Uterus (tissue), 4 donors: ENCODE measurements around the gene DRAM1. TPM values are rescaled to one million over a fixed set of nuclear protein-coding genes. Genes with fewer than 3 reads are reported as not detected.
"Not testable (repeated sequence)": the region's sequence is repeated elsewhere in the genome, so short reads cannot be mapped to it uniquely, and the experiment has no call there.

Source experiments
- DNase-seq, 2 donors: peaks; one replicate each; pipeline ENCODE4 v3.0.0-alpha.2; 2019 to 2020
- H3K27ac ChIP-seq, 2 donors: fragments of 200-600 bp; sonication (generic); 1 replicate in 1 of 2; 2 replicates in 1 of 2; pipeline ENCODE4 v1.5.1; 2016 to 2018
- H3K27me3 ChIP-seq, 2 donors: fragments of 200-600 bp; sonication (generic); one replicate each; pipeline ENCODE4 v1.5.1; 2018 to 2019; ENCODE audit warnings: control low read depth in 1 of 2
- H3K36me3 ChIP-seq, 2 donors: fragments of 200-600 bp; sonication (generic); one replicate each; pipeline ENCODE4 v1.5.1; 2019; ENCODE audit warnings: control low read depth in 1 of 2
- H3K4me1 ChIP-seq, 2 donors: fragments of 200-600 bp; sonication (generic); one replicate each; pipeline ENCODE4 v1.5.1; 2018 to 2019; ENCODE audit warnings: control low read depth in 1 of 2
- H3K4me3 ChIP-seq, 2 donors: fragments of 200-600 bp; sonication (generic); 1 replicate in 1 of 2; 2 replicates in 1 of 2; pipeline ENCODE4 v1.5.1; 2018 to 2019; ENCODE audit warnings: mild to moderate bottlenecking in 1 of 2
- H3K9me3 ChIP-seq, 2 donors: fragments of 200-600 bp; sonication (generic); one replicate each; pipeline ENCODE4 v1.5.1; 2019; ENCODE audit warnings: control low read depth in 1 of 2
- CTCF ChIP-seq, 4 experiments: fragments of 200-600 bp in 2 of 4; fragments of 450-650 bp in 2 of 4; sonication (generic) in 2 of 4; IDR thresholded peaks; one replicate each; pipeline ENCODE4 v1.5.1; 2016 to 2019; ENCODE audit warnings: antibody characterized with exemption in 4 of 4, mild to moderate bottlenecking in 2 of 4, moderate library complexity in 1 of 4
- POLR2A ChIP-seq, 2 donors: fragments of 450-650 bp; IDR thresholded peaks; one replicate each; pipeline ENCODE4 v1.6.1; 2016; ENCODE audit warnings: antibody characterized with exemption in 2 of 2, mild to moderate bottlenecking in 1 of 2, moderate library complexity in 1 of 2
- intact Hi-C: fragments of 100-400 bp; cut with DNase I; formaldehyde crosslinking; loops from one replicate; pipeline ENCODE4 v1.15.1; 2023; ENCODE audit warnings: low total_unique reads
- total RNA-seq, 4 donors: library from RNA; depleted of rRNA in 3 of 4; stranded (reverse); fragments of >200 nt in 3 of 4; gene quantifications; one replicate each; pipeline versions ENCODE4 v1.1.0 to v1.2.4, GENCODE V29; 2014 to 2023
- donor health status: DM: yes; HTN: yes; CAD: no.

Gene DRAM1
- total RNA-seq, 4 donors from 2014 or later = 2.0 to 25.4 (median 9.9) TPM

GRCh38 chr12:101880769-101881168 lies 3.4 kb downstream of the DRAM1 start:
- Histone ChIP-seq H3K27me3 (no peaks in the 10 kb centered on the region), H3K4me1 (no peaks in the 10 kb centered on the region), H3K4me3 (no peak overlapping the region), H3K9me3 (no peaks in the 10 kb centered on the region), H3K36me3 (no peaks in the 10 kb centered on the region), H3K27ac (no peak overlapping the region)
- DNase-seq = no peak
- intact Hi-C loops = no loop called here
- TF ChIP-seq CTCF (IDR thresholded peaks at IDR 0.05) (no peak), POLR2A (IDR thresholded peaks at IDR 0.05) (no peak)

GRCh38 chr12:101881228-101881627 lies 3.8 kb downstream of the DRAM1 start:
- DNase-seq = no peak
- Histone ChIP-seq H3K4me3 (no peak overlapping the region), H3K4me1 (no peaks in the 10 kb centered on the region), H3K27me3 (no peaks in the 10 kb centered on the region), H3K36me3 (no peaks in the 10 kb centered on the region), H3K9me3 (no peaks in the 10 kb centered on the region), H3K27ac (no peak overlapping the region)
- TF ChIP-seq CTCF (IDR thresholded peaks at IDR 0.05) (no peak), POLR2A (IDR thresholded peaks at IDR 0.05) (no peak)
- intact Hi-C loops = no loop called here

- Histone ChIP-seq H3K4me3 (no peak overlapping the region), H3K9me3 (no peaks in the 10 kb centered on the region), H3K4me1 (no peaks in the 10 kb centered on the region), H3K36me3 (no peaks in the 10 kb centered on the region), H3K27ac (no peak overlapping the region), H3K27me3 (no peaks in the 10 kb centered on the region)
- no peak for DNase-seq
- intact Hi-C loops = no loop called here
- TF ChIP-seq CTCF (IDR thresholded peaks at IDR 0.05) (no peak), POLR2A (IDR thresholded peaks at IDR 0.05) (no peak)
Observed at GRCh38 chr12:101884174-101884573, 6.8 kb downstream of the DRAM1 start.

- H3K4me1 ChIP-seq, H3K27ac ChIP-seq, H3K9me3 ChIP-seq, H3K36me3 ChIP-seq, DNase-seq, H3K27me3 ChIP-seq, H3K4me3 ChIP-seq, intact Hi-C loops: not testable (repeated sequence)
Observed at GRCh38 chr12:101884781-101885340, 7.5 kb downstream of the DRAM1 start.

GRCh38 chr12:101885912-101886561 lies 8.7 kb downstream of the DRAM1 start:
- intact Hi-C loops = no loop called here
- Histone ChIP-seq H3K4me1 (no peaks in the 10 kb centered on the region), H3K36me3 (no peaks in the 10 kb centered on the region), H3K4me3 (no peak overlapping the region), H3K9me3 (no peaks in the 10 kb centered on the region), H3K27ac (no peak overlapping the region), H3K27me3 (no peaks in the 10 kb centered on the region)
- TF ChIP-seq CTCF (IDR thresholded peaks at IDR 0.05) = no peak
- no peak for DNase-seq
